CD14-positive monocyte (primary cell): ENCODE measurements around the gene PCDHGA6. TPM values are rescaled to one million over a fixed set of nuclear protein-coding genes. Genes with fewer than 3 reads are reported as not detected.

Source experiments
- DNase-seq, 3 donors: peaks; one replicate each; pipeline ENCODE4 v3.0.0-alpha.2; 2011 to 2022
- H2AFZ ChIP-seq: 2 replicates; pipeline ENCODE4 v1.6.0; 2012; ENCODE audit warnings: mild to moderate bottlenecking, low read depth, low read length, inconsistent platforms; ENCODE audit not compliant: insufficient read depth, poor library complexity, severe bottlenecking
- H3K27ac ChIP-seq, 2 donors: 1 replicate in 1 of 2; 2 replicates in 1 of 2; pipeline ENCODE4 v1.5.1; 2012 to 2013; ENCODE audit warnings: low read length in 2 of 2, control low read depth in 1 of 2, inconsistent platforms in 1 of 2, low read depth in 1 of 2, mild to moderate bottlenecking in 1 of 2
- H3K27me3 ChIP-seq, 2 donors: one replicate each; pipeline versions ENCODE4 v1.6.0 to v1.6.1; 2011 to 2013; ENCODE audit warnings: low read length in 2 of 2; ENCODE audit not compliant: control insufficient read depth in 2 of 2, insufficient read depth in 2 of 2
- H3K36me3 ChIP-seq, 2 donors: replicated peaks in 1 of 2; 1 replicate in 1 of 2; 2 replicates in 1 of 2; pipeline versions ENCODE4 v1.5.1 to v1.6.1; 2012 to 2013; ENCODE audit warnings: low read length in 2 of 2, control low read depth in 1 of 2, inconsistent platforms in 1 of 2, mild to moderate bottlenecking in 1 of 2; ENCODE audit not compliant: insufficient read depth in 2 of 2, control insufficient read depth in 1 of 2
- H3K4me1 ChIP-seq, 2 donors: 1 replicate in 1 of 2; 2 replicates in 1 of 2; pipeline versions ENCODE4 v1.5.1 to v1.6.1; 2012 to 2013; ENCODE audit warnings: low read length in 2 of 2, control low read depth in 1 of 2, inconsistent platforms in 1 of 2, mild to moderate bottlenecking in 1 of 2, moderate library complexity in 1 of 2; ENCODE audit not compliant: insufficient read depth in 2 of 2, control insufficient read depth in 1 of 2
- H3K4me2 ChIP-seq: replicated peaks from 2 replicates; pipeline ENCODE3; 2012; ENCODE audit warnings: low read length, moderate library complexity, mild to moderate bottlenecking; ENCODE audit not compliant: poor library complexity, severe bottlenecking; ENCODE audit errors: extremely low read depth
- H3K4me3 ChIP-seq, 3 experiments: fragments of 200-600 bp in 1 of 3; sonication (generic) in 1 of 3; replicated peaks in 1 of 3; 1 replicate in 2 of 3; 2 replicates in 1 of 3; pipeline ENCODE4 v1.5.1; 2011 to 2013; ENCODE audit warnings: low read length in 3 of 3, mild to moderate bottlenecking in 3 of 3, control low read depth in 2 of 3, low read depth in 2 of 3, inconsistent platforms in 1 of 3, moderate library complexity in 1 of 3
- H3K79me2 ChIP-seq: 2 replicates; pipeline ENCODE4 v1.6.0; 2012; ENCODE audit warnings: mild to moderate bottlenecking, control low read depth, inconsistent platforms, low read length, moderate library complexity; ENCODE audit not compliant: insufficient read depth
- H3K9ac ChIP-seq: 2 replicates; pipeline ENCODE4 v1.6.0; 2017; ENCODE audit warnings: low read length, mild to moderate bottlenecking; ENCODE audit not compliant: insufficient read depth, poor library complexity, severe bottlenecking
- H3K9me3 ChIP-seq, 2 donors: replicated peaks in 1 of 2; 1 replicate in 1 of 2; 2 replicates in 1 of 2; pipeline versions ENCODE4 v1.5.1 to v1.6.1; 2012 to 2013; ENCODE audit warnings: low read length in 2 of 2, control low read depth in 1 of 2; ENCODE audit not compliant: control insufficient read depth in 1 of 2, insufficient read depth in 1 of 2
- H4K20me1 ChIP-seq: 2 replicates; pipeline ENCODE4 v1.6.0; 2012; ENCODE audit warnings: mild to moderate bottlenecking, low read length, control low read depth, moderate library complexity; ENCODE audit not compliant: insufficient read depth
- H3K27ac Mint-ChIP-seq, 7 donors: one replicate each; pipeline ENCODE4 v1.8.0; 2020; ENCODE audit warnings: mild to moderate bottlenecking in 7 of 7, mixed read lengths in 7 of 7, moderate library complexity in 6 of 7, inconsistent platforms in 2 of 7
- H3K27me3 Mint-ChIP-seq, 3 donors: one replicate each; pipeline ENCODE4 v1.8.0; 2021 to 2022; ENCODE audit warnings: low read depth in 3 of 3, mild to moderate bottlenecking in 3 of 3, mixed read lengths in 3 of 3, moderate library complexity in 3 of 3, inconsistent platforms in 1 of 3
- H3K36me3 Mint-ChIP-seq, 2 donors: one replicate each; pipeline ENCODE4 v1.8.0; 2020; ENCODE audit warnings: mixed read lengths in 2 of 2, inconsistent platforms in 1 of 2, mild to moderate bottlenecking in 1 of 2
- H3K4me1 Mint-ChIP-seq: one replicate; pipeline ENCODE4 v1.8.0; 2020; ENCODE audit warnings: mild to moderate bottlenecking, mixed read lengths
- H3K4me3 Mint-ChIP-seq, 2 donors: one replicate each; pipeline ENCODE4 v1.8.0; 2020; ENCODE audit warnings: mild to moderate bottlenecking in 2 of 2, mixed read lengths in 2 of 2, moderate library complexity in 1 of 2
- H3K9me3 Mint-ChIP-seq, 7 donors: one replicate each; pipeline ENCODE4 v1.8.0; 2020 to 2022; ENCODE audit warnings: mixed read lengths in 7 of 7, mild to moderate bottlenecking in 6 of 7, moderate library complexity in 6 of 7, inconsistent platforms in 2 of 7
- WGBS: methylation state at CpG from one replicate; pipeline ENCODE4 v1.1.5; 2013; ENCODE audit warnings: missing lambda C conversion rate; ENCODE audit not compliant: insufficient coverage; 5-methylcytosine and 5-hydroxymethylcytosine counted together
- intact Hi-C, 2 donors: fragments of 100-400 bp; cut with micrococcal nuclease; formaldehyde crosslinking; loops; one replicate each; pipeline versions ENCODE4 v1.15.0 to v1.15.1; 2023
- polyA plus RNA-seq, 3 donors: library from polyadenylated mRNA; depleted of rRNA in 1 of 3; unstranded in 2 of 3; stranded (reverse) in 1 of 3; fragments of 300-500 nt in 2 of 3; fragments of >200 nt in 1 of 3; fragmentation: Illumina TruSeq in 2 of 3; gene quantifications; 1 replicate in 2 of 3; 2 replicates in 1 of 3; pipeline ENCODE4 v1.2.3, GENCODE V29; 2012 to 2021
- TF ChIP-seq, protein P1 (sequence below): fragments of 200-600 bp; IDR thresholded peaks from one replicate; pipeline ENCODE4 v1.8.0; 2022; ENCODE audit warnings: antibody characterized with exemption, mild to moderate bottlenecking

The PCDHGA6 gene
- polyA plus RNA-seq, 3 donors, result not detected

DNA sequence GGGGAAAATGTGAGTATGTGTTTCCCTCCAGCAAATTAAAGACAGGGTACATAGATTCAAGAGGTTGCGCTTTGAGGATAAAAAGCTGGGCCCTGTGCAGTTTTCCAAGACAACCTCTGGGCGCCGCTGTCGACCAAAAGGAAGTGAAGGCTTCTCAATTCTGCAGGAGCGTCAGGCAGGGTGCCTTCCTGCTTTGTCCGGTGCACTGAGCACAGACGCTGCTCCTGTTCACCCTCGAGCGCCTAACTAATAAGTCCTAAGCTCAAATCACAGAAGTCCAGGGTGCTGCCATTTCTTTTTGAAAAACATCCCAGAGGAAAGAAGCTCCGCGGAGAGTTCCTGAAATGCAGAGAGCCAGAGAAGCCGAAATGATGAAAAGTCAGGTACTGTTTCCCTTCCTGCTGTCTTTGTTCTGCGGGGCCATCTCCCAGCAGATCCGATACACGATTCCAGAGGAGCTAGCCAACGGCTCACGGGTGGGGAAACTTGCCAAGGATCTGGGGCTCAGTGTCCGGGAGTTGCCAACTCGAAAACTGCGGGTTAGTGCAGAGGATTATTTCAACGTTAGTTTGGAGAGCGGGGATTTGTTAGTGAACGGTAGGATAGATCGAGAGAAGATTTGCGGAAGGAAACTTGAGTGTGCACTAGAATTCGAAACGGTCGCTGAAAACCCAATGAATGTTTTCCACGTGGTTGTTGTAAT is 23.6 kb upstream of the PCDHGA6 start, which contains the start of gene PCDHGB1:
PCDHGB1 (plus strand) TSS at position 183 of the 703 bp plus-strand sequence; CDS start at position 345, 162 bp downstream.
- Histone ChIP-seq H3K9ac (no peak within 1 kb of the TSS), H3K4me2 (no peak within 1 kb of the TSS), H2AFZ (no peak within 1 kb of the TSS), H3K27ac (no peak within 1 kb of the TSS), H4K20me1 (no peaks in the 10 kb centered on the region), H3K79me2 (no peaks in the 10 kb centered on the region), H3K4me1 (no peaks in the 10 kb centered on the region), H3K9me3 (peaks cover 45 to 80% of the 10 kb centered on the region in 2 donors), H3K27me3 (peaks cover 22 to 60% of the 10 kb centered on the region in 2 donors), H3K36me3 (no peaks in the 10 kb centered on the region), H3K4me3 (no peak within 1 kb of the TSS)
- Mint-ChIP-seq H3K4me3 (peak within 1 kb of the TSS in 1 of 2 donors; percentile 71), H3K9me3 (peaks cover 37 to 76% (median 67%) of the 10 kb centered on the region in 7 donors), H3K4me1 (no peaks in the 10 kb centered on the region), H3K27me3 (peaks cover 32 to 58% (median 51%) of the 10 kb centered on the region in 3 donors), H3K27ac (no peak within 1 kb of the TSS), H3K36me3 (peaks cover 9 to 11% of the 10 kb centered on the region in 2 donors)
- TF ChIP-seq, protein P1, sequence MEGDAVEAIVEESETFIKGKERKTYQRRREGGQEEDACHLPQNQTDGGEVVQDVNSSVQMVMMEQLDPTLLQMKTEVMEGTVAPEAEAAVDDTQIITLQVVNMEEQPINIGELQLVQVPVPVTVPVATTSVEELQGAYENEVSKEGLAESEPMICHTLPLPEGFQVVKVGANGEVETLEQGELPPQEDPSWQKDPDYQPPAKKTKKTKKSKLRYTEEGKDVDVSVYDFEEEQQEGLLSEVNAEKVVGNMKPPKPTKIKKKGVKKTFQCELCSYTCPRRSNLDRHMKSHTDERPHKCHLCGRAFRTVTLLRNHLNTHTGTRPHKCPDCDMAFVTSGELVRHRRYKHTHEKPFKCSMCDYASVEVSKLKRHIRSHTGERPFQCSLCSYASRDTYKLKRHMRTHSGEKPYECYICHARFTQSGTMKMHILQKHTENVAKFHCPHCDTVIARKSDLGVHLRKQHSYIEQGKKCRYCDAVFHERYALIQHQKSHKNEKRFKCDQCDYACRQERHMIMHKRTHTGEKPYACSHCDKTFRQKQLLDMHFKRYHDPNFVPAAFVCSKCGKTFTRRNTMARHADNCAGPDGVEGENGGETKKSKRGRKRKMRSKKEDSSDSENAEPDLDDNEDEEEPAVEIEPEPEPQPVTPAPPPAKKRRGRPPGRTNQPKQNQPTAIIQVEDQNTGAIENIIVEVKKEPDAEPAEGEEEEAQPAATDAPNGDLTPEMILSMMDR, result peak; percentile 16
- 22% methylated on average over 28 of the region's 29 CpGs for WGBS
- intact Hi-C loops, result no loop called here
- DNase-seq, result no peak

DNA sequence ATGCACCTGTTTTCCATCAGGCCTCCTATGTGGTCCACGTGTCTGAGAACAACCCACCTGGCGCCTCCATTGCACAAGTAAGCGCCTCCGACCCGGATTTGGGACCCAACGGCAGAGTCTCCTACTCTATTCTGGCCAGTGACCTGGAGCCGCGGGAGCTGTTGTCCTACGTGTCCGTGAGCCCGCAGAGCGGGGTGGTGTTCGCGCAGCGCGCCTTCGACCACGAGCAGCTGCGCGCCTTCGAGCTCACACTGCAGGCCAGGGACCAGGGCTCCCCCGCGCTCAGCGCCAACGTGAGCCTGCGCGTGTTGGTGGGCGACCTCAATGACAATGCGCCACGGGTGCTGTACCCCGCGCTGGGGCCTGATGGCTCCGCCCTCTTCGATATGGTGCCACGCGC is 22.1 kb upstream of the PCDHGA6 start:
- TF ChIP-seq, protein P1, result no peak
- H3K4me1 ChIP-seq, result no peaks in the 10 kb centered on the region
- Mint-ChIP-seq H3K36me3 (peaks cover 5 to 6% of the 10 kb centered on the region in 2 donors), H3K27ac (no peak overlapping the region), H3K27me3 (peaks cover 29 to 58% (median 53%) of the 10 kb centered on the region in 3 donors), H3K4me1 (no peaks in the 10 kb centered on the region), H3K9me3 (peaks cover 38 to 81% (median 66%) of the 10 kb centered on the region in 7 donors), H3K4me3 (peak overlapping the region in 1 of 2 donors; percentile 31)
- H4K20me1 ChIP-seq, result no peaks in the 10 kb centered on the region
- 35% methylated on average over 21 of the region's 36 CpGs for WGBS
- no peak overlapping the region for H2AFZ ChIP-seq
- peaks cover 21 to 67% of the 10 kb centered on the region in 2 donors for H3K27me3 ChIP-seq
- no peak overlapping the region for H3K4me3 ChIP-seq
- no peak overlapping the region for H3K9ac ChIP-seq
- DNase-seq, result no peak
- no peaks in the 10 kb centered on the region for H3K79me2 ChIP-seq
- H3K27ac ChIP-seq, result no peak overlapping the region
- no peak overlapping the region for H3K4me2 ChIP-seq
- intact Hi-C loops, result no loop called here
- H3K36me3 ChIP-seq, result no peaks in the 10 kb centered on the region
- peaks cover 51 to 81% of the 10 kb centered on the region in 2 donors for H3K9me3 ChIP-seq
